Activated gamma-delta T cell (primary cell): ENCODE measurements around the gene SPINK14.

ENCODE experiments used
- DNase-seq: peaks from one replicate; lab custom pipeline; 2025; lab: John Stamatoyannopoulos, UW
- total RNA-seq, 2 donors: gene quantifications; one replicate each; lab custom pipeline; 2026; lab: John Stamatoyannopoulos, UW

Gene SPINK14
- 0 reads per million in 2 donors for total RNA-seq

GRCh38 chr5:148168246-148168645 lies at the start of gene SPINK14:
Gene SPINK14, plus strand, starts transcription at chr5:148168546. Its CDS starts 1,187 bp downstream, at chr5:148169733.
- DNase-seq, result no peak

GRCh38 chr5:148120317-148120716 lies 48.0 kb upstream of the SPINK14 start:
- no peak for DNase-seq

- no peak for DNase-seq
Measured at GRCh38 chr5:148125641-148126040, 42.7 kb upstream of the SPINK14 start.

DNA sequence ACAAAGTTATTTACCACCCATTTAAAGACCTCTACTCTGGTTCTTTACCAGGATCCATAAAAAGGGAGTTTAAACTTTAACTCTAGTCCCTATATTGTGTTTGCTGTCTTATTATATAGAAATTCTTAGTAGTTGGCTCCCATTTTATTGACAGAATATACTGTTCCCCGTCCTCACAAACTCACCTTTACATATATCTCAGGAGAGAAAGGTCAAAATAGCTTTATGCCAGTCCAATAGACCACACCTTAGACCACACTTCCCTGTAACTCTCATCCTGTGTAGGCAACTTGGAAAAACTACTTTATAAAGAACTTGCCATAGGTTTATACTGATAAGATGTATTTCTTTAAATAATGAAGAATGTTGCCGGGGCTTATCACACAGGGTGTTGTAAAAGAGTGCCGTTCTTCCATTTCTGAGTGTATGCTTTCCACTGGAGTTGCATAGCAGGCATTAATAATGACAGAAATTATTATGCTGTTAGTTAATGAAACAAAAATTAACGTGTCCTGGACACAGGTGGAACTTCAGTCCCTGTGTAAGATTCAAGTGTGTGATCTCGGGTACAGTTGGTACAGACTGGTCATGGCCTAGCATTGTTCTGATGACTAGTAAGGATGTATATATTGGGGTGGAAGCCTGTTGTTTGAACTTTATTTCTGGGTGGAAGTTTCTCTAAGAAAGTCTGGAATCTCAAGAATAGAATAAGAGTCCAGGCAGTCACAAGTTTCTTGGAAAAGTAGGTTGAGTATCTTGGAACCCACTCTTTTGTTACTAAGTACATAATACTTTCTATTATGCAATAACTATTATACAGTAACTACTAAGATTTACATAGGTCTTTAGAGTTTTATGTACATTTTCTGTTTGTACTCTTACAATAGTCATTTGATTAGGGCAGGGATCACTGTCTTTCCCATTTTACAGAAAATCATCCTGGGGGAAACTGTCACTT lies 33.0 kb upstream of the SPINK14 start:
- DNase-seq, result no peak

DNA sequence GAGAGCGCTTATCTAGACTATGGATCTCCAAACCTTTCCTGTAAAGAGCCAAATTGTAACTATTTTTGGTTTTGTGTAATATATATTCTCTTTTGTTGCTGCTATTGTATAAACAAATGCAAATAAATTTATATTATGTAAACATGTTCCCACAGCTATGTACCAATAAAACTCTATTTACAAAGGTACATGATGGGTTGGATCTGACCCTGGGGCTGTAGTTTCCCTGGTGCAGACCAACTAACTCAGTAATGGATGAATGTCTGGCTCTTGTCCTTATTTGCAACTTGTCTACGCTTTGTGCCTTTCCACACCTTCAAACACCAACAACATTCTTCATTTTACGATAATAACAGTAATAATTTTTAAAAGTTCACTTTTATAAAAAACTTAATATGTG lies 27.5 kb upstream of the SPINK14 start:
- DNase-seq, result no peak

GRCh38 chr5:148141645-148142044 lies 26.7 kb upstream of the SPINK14 start:
- DNase-seq, result no peak

DNA sequence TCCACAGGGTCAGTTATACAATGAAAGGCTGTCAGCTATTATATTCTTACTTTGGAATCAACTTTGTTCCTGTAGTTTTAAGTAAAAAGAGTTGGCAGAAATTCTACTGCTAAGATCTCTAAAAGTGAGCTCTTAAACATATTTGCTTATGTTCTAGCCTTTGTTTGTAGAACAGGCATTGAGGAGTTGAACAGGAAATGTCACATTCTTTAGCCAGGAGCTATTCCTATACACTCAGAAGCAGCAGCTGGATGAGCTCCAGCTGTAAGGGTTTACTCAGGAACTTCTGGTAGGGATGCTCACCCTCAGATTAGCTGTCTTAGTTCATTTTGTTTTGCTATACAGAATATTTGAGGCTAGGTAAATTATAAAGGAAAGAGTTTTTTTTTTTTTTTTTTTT lies 22.4 kb upstream of the SPINK14 start:
- no peak for DNase-seq

GRCh38 chr5:148146487-148146886 lies 21.9 kb upstream of the SPINK14 start:
- DNase-seq, result no peak

DNA sequence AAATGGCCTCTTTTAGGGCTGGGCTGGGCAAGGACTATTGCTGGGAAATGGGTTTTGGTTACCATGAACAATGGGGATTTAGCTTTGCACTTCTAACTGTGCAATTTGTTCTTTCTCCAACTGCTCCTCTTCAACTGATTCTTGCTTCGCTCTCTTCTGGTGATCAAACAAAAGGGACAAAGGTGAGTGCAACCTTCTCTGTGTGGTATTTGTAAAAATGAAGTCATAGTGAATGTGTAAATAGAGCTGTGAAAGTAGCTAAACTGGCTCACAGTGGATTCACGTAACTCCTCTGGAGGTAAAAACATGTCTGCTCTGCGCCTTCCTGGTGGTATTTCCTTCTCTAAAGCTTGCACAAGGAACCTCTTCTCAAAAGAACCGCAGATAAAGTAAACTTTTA lies 20.9 kb upstream of the SPINK14 start:
- no peak for DNase-seq

DNA sequence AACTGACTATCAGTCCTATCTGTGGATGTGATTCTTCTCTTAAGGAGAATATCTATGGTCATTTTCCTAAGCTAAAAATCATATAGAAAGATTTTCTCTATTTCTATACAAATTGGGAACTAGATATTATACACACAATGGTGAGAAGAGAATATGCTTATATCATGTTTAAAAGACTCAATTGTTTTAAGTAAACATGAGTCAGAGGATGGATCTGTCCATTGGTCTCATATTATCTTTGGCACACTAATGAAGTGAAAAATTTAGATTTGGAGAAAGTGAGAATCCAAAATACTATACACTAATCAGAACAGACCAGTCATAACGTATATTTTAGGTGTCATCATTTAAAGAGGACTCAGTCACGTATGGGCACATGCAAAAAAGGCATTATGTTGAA lies 16.5 kb upstream of the SPINK14 start:
- no peak for DNase-seq

DNA sequence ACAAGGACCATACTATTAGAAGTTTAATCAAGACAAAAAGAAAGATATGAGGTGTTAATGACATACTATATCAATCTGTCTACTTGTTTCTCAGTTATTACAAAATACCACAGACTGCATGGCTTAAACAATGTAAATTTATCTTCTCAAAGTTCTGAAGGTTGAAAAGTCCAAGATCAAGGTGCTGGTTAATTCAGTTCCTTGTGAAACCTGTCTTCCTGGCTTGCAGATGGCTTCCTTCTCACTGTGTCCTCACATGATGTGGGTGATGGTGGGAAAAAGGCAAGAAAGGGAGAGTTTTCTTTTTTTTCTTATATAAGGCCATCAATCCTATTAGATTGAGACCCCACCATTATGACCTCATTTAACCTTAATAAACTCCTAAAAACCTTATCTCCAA lies 15.6 kb upstream of the SPINK14 start:
- no peak for DNase-seq

- no peak for DNase-seq
Measured at GRCh38 chr5:148156609-148157008, 11.7 kb upstream of the SPINK14 start.

GRCh38 chr5:148162038-148162437 lies 6.3 kb upstream of the SPINK14 start:
- no peak for DNase-seq

DNA sequence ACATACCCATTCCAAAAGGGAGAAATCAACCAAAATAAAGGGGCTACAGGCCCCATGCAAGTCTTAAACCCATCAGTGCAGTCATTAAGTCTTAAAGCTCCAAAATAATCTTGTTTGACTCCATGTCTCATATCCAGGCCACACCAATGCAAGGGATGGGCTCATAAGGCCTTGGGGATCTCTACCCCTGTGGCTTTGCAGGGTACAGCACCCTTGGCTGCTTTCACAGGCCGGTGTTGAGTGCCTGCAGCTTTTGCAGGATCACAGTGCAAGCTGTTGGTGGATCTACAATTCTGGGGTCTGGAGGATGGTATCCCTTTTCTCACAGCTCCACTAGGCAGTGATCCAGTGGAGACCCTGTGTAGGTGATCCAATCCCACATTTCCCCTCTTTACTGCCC lies 5.0 kb upstream of the SPINK14 start:
- no peak for DNase-seq

DNA sequence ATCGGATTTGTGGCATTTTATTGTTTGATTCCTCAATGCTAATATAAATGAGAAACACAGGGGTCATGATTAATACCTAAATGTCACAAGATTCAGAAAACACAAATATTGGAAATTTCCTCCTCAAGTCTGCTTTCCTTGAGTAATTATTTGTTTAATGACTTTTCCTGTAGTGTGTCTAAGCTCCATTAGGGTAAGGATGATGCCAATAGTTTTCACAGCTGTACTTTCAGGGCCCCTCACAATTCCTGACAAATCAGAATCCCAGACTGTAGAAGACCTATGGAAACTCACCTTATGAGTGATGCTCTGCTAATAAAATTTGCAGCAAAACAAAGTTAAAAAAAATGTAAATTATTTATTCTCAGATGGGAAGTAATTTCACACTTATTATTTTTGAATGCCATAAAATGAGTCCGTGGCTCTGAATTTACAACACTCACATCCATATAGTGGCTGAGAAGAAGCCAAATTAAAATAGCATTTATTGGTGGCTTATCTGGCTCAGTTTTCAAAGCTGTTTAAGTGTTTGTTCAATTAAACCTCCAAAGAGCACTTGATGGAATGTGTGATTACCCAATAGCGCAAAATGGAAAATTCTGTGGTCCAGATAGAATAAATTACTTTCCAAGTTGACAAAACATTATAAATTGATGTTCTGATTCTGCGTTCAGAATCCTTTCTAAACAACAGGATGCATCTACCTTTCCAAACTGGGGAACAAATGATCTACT lies 1.6 kb upstream of the SPINK14 start:
- DNase-seq, result no peak

DNA sequence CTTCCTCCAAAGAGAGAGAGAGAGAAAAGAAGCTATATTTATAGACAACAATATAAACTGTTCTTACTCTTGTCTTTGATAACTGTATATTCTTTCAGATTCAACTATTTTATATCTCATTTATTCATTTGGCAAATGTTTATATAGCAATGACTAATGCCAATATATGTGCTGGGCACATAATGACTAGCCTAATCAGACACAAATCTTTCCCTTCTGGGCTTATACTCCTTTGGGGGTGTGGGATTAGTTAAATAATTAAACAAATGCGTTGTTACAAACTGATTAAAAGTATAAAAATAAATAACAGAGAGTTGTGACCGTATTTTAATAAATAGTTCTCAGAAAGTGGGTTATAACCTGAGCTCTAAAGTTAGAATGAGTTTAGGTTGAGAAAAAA lies 4.0 kb downstream of the SPINK14 start:
- DNase-seq, result no peak

GRCh38 chr5:148176480-148176879 lies 8.1 kb downstream of the SPINK14 start:
- DNase-seq, result no peak

- DNase-seq, result no peak
Measured at GRCh38 chr5:148177207-148177606, 8.9 kb downstream of the SPINK14 start.

- DNase-seq, result no peak
Measured at GRCh38 chr5:148179234-148179824, 11.0 kb downstream of the SPINK14 start.

DNA sequence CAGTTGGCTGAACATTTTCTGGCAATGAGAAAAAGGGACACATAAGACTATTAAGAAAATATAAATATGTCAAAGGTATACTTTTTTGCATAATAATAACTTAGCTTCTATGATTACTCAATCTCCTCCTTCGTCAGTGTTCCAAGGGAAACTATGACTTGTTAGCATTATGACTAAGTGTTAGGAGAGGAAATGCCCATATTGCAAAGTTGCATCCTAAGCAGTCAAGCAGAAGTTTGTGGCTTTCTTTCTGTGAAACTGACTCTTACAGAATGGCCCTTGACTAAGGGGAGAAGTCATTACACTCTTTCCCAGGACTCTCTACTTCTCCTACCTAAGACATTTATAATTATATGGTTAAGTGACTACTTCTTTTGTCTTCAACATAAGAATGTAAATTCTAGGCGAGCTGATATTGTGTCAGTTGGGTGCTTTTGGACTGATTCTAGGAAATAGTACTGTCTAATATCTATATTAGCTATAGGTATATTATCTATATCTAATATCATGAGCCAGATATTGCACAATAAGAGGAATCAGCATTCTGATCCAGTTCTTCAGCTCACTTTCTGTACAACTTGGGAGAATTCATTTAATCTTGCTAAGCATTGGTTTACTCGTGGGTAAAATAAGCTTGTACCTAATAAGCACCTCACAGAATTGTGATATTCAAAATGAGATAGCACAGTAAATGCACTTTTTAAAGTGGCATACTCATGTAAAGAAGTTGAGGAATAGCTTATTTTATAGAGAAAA lies 18.1 kb downstream of the SPINK14 start:
- DNase-seq, result no peak

GRCh38 chr5:148191010-148191409 lies 22.7 kb downstream of the SPINK14 start:
- DNase-seq, result no peak

- no peak for DNase-seq
Measured at GRCh38 chr5:148193202-148193601, 24.9 kb downstream of the SPINK14 start.
